Glutamatergic neuron (in vitro differentiated cells): ENCODE measurements around the gene PITPNM1. TPM values are rescaled to one million over a fixed set of nuclear protein-coding genes. Genes with fewer than 3 reads are reported as not detected.
A peak's percentile ranks its signal among the peaks of the same experiment; 100 is the strongest.
"Not testable (repeated sequence)": the region's sequence is repeated elsewhere in the genome, so short reads cannot be mapped to it uniquely, and the experiment has no call there.

Source experiments
- DNase-seq: peaks from one replicate; pipeline ENCODE4 v3.0.0; 2022
- H3K27ac Mint-ChIP-seq: one replicate; pipeline ENCODE4 v1.8.0; 2020; ENCODE audit warnings: mild to moderate bottlenecking, mixed read lengths, inconsistent platforms; ENCODE audit not compliant: unreplicated experiment
- H3K27me3 Mint-ChIP-seq: one replicate; pipeline ENCODE4 v1.8.0; 2020; ENCODE audit warnings: mild to moderate bottlenecking, moderate library complexity, mixed read lengths, inconsistent platforms; ENCODE audit not compliant: unreplicated experiment
- H3K36me3 Mint-ChIP-seq: one replicate; pipeline ENCODE4 v1.8.0; 2020; ENCODE audit warnings: mild to moderate bottlenecking, mixed read lengths, inconsistent platforms; ENCODE audit not compliant: unreplicated experiment
- H3K4me1 Mint-ChIP-seq: one replicate; pipeline ENCODE4 v1.8.0; 2020; ENCODE audit warnings: mild to moderate bottlenecking, low read depth, mixed read lengths, inconsistent platforms; ENCODE audit not compliant: unreplicated experiment
- H3K4me3 Mint-ChIP-seq: one replicate; pipeline ENCODE4 v1.8.0; 2020; ENCODE audit warnings: mild to moderate bottlenecking, mixed read lengths, inconsistent platforms; ENCODE audit not compliant: unreplicated experiment
- H3K9me3 Mint-ChIP-seq: one replicate; pipeline ENCODE4 v1.8.0; 2020; ENCODE audit warnings: mild to moderate bottlenecking, moderate library complexity, mixed read lengths, inconsistent platforms; ENCODE audit not compliant: unreplicated experiment
- total RNA-seq: library from RNA; stranded (reverse); fragmentation: NEBNext Ultra II Directional; extraction: Animal tissue kit (Norgen Biotek cat#: 25700); gene quantifications from one replicate; pipeline ENCODE4 v1.2.1, GENCODE V29; 2021; ENCODE audit not compliant: unreplicated experiment
- TF ChIP-seq, protein P1 (sequence below): fragments of 200-600 bp; sonication (generic); IDR thresholded peaks from one replicate; pipeline ENCODE4 v1.5.0; 2021; ENCODE audit not compliant: partially characterized antibody, unreplicated experiment

PITPNM1 gene
- total RNA-seq, 1 donor from 2014 or later = 25.6 TPM

DNA sequence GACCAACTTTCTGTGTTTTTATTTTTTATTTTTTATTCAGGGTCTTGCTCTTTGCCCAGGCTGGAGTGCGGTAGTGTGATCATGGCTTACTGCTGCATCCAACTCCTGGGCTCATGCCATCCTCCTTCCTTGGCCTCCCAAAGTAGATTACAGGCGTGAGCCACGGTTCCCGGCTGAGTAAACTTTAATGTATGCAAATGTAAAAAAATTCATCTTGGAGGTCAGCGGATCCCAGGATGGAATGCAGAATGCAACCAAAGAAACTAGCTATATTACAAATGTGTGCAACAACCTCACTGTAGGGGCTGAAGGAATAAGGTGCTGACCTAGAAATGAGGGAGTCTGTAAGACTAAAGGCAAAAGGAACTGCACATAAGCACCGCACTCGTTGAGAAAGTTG, 9.0 kb upstream of the PITPNM1 start:
- TF ChIP-seq, protein P1, sequence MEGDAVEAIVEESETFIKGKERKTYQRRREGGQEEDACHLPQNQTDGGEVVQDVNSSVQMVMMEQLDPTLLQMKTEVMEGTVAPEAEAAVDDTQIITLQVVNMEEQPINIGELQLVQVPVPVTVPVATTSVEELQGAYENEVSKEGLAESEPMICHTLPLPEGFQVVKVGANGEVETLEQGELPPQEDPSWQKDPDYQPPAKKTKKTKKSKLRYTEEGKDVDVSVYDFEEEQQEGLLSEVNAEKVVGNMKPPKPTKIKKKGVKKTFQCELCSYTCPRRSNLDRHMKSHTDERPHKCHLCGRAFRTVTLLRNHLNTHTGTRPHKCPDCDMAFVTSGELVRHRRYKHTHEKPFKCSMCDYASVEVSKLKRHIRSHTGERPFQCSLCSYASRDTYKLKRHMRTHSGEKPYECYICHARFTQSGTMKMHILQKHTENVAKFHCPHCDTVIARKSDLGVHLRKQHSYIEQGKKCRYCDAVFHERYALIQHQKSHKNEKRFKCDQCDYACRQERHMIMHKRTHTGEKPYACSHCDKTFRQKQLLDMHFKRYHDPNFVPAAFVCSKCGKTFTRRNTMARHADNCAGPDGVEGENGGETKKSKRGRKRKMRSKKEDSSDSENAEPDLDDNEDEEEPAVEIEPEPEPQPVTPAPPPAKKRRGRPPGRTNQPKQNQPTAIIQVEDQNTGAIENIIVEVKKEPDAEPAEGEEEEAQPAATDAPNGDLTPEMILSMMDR = no peak
- H3K27ac Mint-ChIP-seq = no peak overlapping the region
- peaks cover 14% of the 10 kb centered on the region for H3K27me3 Mint-ChIP-seq
- no peak overlapping the region for H3K4me3 Mint-ChIP-seq
- H3K9me3 Mint-ChIP-seq = peaks cover 1% of the 10 kb centered on the region
- no peak for DNase-seq
- H3K4me1 Mint-ChIP-seq = peaks cover 1% of the 10 kb centered on the region
- H3K36me3 Mint-ChIP-seq = no peaks in the 10 kb centered on the region

DNA sequence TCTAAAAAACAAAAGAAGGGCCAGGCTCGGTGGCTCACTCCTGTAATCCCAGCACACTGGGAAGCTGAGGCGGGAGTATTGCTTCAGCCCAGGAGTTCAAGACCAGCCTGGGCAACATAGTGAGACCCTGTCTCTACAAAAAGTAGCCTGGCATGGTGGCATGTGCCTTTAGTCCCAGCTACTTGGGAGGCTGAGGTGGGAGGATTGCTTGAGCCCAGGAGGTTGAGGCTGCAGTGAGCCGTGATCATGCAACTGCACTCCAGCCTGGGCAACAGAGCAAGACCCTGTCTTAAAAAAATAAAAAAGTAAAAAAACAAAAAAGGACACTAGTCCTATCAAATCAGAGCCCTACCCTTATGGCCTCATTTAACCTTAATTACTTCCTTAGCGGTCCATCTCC, 6.4 kb upstream of the PITPNM1 start:
- H3K36me3 Mint-ChIP-seq, H3K27ac Mint-ChIP-seq, DNase-seq, H3K4me3 Mint-ChIP-seq, H3K4me1 Mint-ChIP-seq, H3K9me3 Mint-ChIP-seq: not testable (repeated sequence)
- H3K27me3 Mint-ChIP-seq = peaks cover 16% of the 10 kb centered on the region

DNA sequence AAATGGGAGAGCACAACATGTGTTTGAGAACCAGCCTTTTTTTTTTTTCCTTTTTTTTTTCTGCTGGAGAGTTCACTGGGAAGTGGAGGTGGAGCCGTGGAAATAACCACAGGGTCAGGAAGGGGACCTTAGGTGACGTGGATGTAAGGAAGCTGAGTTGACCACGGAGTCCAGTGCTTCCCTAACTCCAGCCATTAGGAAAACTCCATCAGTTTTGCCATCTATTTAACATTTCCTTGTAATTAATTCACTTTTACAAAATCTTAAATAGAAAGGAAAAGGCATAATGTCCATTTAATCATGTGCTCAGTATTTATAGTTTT, 4.8 kb upstream of the PITPNM1 start:
- no peak for DNase-seq
- peaks cover 6% of the 10 kb centered on the region for H3K4me1 Mint-ChIP-seq
- no peak overlapping the region for H3K27ac Mint-ChIP-seq

DNA sequence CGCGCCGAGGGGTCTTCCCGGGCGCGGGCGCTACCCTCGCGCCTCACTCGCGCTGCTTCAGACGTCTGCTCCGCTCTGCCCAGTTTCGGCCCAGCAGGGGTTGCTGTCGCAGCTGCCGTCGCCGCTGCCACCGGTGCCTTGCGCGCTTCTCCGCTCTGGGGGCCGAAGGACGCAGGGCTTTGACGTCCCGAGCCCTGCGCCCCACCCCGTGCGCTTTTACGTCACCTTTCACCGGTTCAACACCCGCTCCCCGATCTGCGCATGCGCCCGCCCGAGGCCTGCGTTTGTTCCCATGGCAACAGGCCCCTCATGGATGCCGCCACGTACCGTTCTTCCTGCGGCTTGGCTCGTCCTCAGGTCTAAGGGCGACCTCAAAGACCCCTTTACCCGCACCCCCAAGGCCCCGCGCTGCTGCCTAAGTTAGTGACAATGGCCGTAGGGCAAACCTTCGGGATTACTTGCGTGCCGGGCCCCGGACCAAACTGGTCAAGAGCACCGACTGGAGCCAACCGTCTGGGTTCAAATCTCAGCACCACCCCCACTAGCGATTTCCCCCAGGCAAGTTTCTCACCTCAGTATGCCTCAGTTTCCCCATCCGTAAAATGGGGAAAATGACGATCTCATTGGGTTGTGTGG, 3.4 kb upstream of the PITPNM1 start:
- no peaks in the 10 kb centered on the region for H3K36me3 Mint-ChIP-seq
- peak overlapping the region; percentile 89 for H3K4me3 Mint-ChIP-seq
- H3K27ac Mint-ChIP-seq = peak overlapping the region; percentile 76
- peaks cover 15% of the 10 kb centered on the region for H3K27me3 Mint-ChIP-seq
- H3K4me1 Mint-ChIP-seq = peaks cover 6% of the 10 kb centered on the region
- peaks cover 7% of the 10 kb centered on the region for H3K9me3 Mint-ChIP-seq
- TF ChIP-seq, protein P1 = no peak
- DNase-seq = peak; percentile 100

More for the DNA sequence above, 4.8 kb upstream of the PITPNM1 start:
- H3K9me3 Mint-ChIP-seq = peaks cover 7% of the 10 kb centered on the region
- no peak overlapping the region for H3K4me3 Mint-ChIP-seq
- peaks cover 19% of the 10 kb centered on the region for H3K27me3 Mint-ChIP-seq
- TF ChIP-seq, protein P1 = no peak
- no peaks in the 10 kb centered on the region for H3K36me3 Mint-ChIP-seq

DNA sequence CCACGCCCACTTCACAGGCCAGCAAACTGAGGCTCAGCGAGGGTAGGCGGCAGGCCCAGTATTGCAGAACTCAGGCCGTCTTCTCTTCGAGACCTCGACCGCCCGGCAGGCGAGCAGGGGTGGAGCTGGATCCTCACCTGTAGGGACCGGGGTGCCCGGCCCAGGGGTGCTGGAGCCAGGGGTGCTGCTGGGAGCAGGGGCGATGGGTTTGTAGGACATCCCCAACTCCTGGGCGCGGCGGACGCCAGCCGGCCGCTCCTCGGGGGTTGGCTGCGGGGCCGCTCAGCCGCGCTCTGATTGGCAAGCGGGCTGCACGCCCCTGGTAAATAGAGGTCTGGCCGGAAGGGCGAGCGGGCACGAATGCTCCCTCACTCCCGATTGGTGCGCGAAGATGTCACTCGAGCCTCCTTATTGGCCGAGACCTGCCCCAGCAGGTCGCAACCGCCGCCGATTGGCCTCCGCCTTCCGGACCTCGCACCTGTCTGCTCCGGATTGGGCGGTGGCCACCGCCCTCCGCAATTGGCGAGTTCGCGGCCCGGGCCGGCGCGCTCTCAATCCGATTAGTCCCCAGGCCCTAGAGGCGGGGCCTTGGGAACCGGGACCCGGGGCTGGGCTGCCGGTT, 2.8 kb upstream of the PITPNM1 start, which contains the start of gene CDK2AP2:
Gene CDK2AP2, minus strand, starts transcription at position 299 of the 622 bp plus-strand sequence. Its CDS starts 80 bp downstream, at position 219.
- peak within 1 kb of the TSS; percentile 89 for H3K4me3 Mint-ChIP-seq
- peak within 1 kb of the TSS; percentile 76 for H3K27ac Mint-ChIP-seq
- H3K4me1 Mint-ChIP-seq = peaks cover 7% of the 10 kb centered on the region
- H3K27me3 Mint-ChIP-seq = peaks cover 16% of the 10 kb centered on the region
- peak; percentile 99 for DNase-seq
- TF ChIP-seq, protein P1 = no peak
- H3K9me3 Mint-ChIP-seq = peaks cover 10% of the 10 kb centered on the region
- no peaks in the 10 kb centered on the region for H3K36me3 Mint-ChIP-seq
